A549 (cell line): Measurements from ENCODE around the gene RPS6KA2. TPM values are rescaled to one million over a fixed set of nuclear protein-coding genes. Genes with fewer than 3 reads are reported as not detected.

Experiments used
- ATAC-seq, 2 experiments: fragments of 200-7000 bp in 1 of 2; fragments of >200 bp in 1 of 2; cut with Nextera tagmentation in 1 of 2; cut with Tn5 transposase in 1 of 2; 3 replicates each; pipeline versions ENCODE4 v1.8.0 to v1.9.1; 2018 to 2020; ENCODE audit warnings: mild to moderate bottlenecking in 1 of 2, moderate library complexity in 1 of 2
- CTCF ChIA-PET: fragments of 300-600 bp; sonication (Branson Sonifier 250); formaldehyde crosslinking; extraction: SDS; loops from one replicate; lab custom pipeline; 2021; ENCODE audit warnings: antibody characterized with exemption, inconsistent platforms; lab: Yijun Ruan, JAX
- POLR2A ChIA-PET: fragments of 350-600 bp; formaldehyde crosslinking; extraction: SDS; loops from one replicate; lab custom pipeline; 2021; ENCODE audit warnings: antibody characterized with exemption, inconsistent platforms; lab: Yijun Ruan, JAX
- DNase-seq, 2 experiments: peaks; one replicate each; pipeline versions ENCODE4 v3.0.0 to v3.0.0-alpha.2; 2011 to 2016; ENCODE audit warnings: low read depth in 1 of 2, low spot score in 1 of 2
- FAIRE-seq: peaks from 2 replicates; lab custom pipeline; 2011; peaks lifted over from hg19 to GRCh38; lab: Jason Lieb, UNC
- H3K27ac ChIP-seq, 2 experiments: fragments of >200 bp; sonication (Bioruptor Twin); formaldehyde crosslinking; 3 replicates each; pipeline ENCODE4 v1.5.1; 2016 to 2017
- H3K4me1 ChIP-seq: fragments of >200 bp; sonication (Bioruptor Twin); formaldehyde crosslinking; 3 replicates; pipeline ENCODE4 v1.6.1; 2016
- H3K4me2 ChIP-seq: fragments of >200 bp; sonication (Bioruptor Twin); formaldehyde crosslinking; 3 replicates; pipeline ENCODE4 v1.6.1; 2016
- H3K4me3 ChIP-seq: fragments of >200 bp; sonication (Bioruptor Twin); formaldehyde crosslinking; 3 replicates; pipeline ENCODE4 v1.5.1; 2016
- H3K9me3 ChIP-seq: fragments of >200 bp; sonication (Bioruptor Twin); formaldehyde crosslinking; 3 replicates; pipeline ENCODE4 v1.6.1; 2016
- CBX2 ChIP-seq: fragments of 200-600 bp; sonication (generic); IDR thresholded peaks from 2 replicates; pipeline ENCODE4 v1.6.1; 2016; ENCODE audit warnings: low read depth, mild to moderate bottlenecking, borderline replicate concordance
- CBX8 ChIP-seq: fragments of 200-600 bp; sonication (generic); IDR thresholded peaks from 2 replicates; pipeline ENCODE4 v1.6.1; 2016
- CEBPB ChIP-seq, 2 experiments: fragments of >200 bp in 1 of 2; sonication (Bioruptor Twin) in 1 of 2; formaldehyde crosslinking in 1 of 2; IDR thresholded peaks; 2 replicates each; pipeline ENCODE4 v1.6.1; 2012 to 2016
- CHD2 ChIP-seq: fragments of 150-350 bp; IDR thresholded peaks from 2 replicates; pipeline ENCODE4 v1.6.1; 2014; ENCODE audit warnings: low read length; ENCODE audit not compliant: partially characterized antibody
- CHD4 ChIP-seq: fragments of 200-600 bp; sonication (generic); IDR thresholded peaks from 2 replicates; pipeline ENCODE4 v1.6.1; 2016; ENCODE audit warnings: antibody characterized with exemption, mild to moderate bottlenecking, borderline replicate concordance
- EHMT2 ChIP-seq: fragments of 200-600 bp; sonication (generic); IDR thresholded peaks from 2 replicates; pipeline ENCODE4 v1.6.1; 2016; ENCODE audit warnings: antibody characterized with exemption, low read depth, mild to moderate bottlenecking, moderate library complexity
- EP300 ChIP-seq, 2 experiments: fragments of >200 bp; sonication (Bioruptor Twin); formaldehyde crosslinking; IDR thresholded peaks; 2 replicates in 1 of 2; 3 replicates in 1 of 2; pipeline ENCODE4 v1.6.1; 2016 to 2017
- ESRRA ChIP-seq: fragments of 150-350 bp; IDR thresholded peaks from 2 replicates; pipeline ENCODE4 v1.6.1; 2014; ENCODE audit warnings: mild to moderate bottlenecking, low read length, borderline replicate concordance
- HOXA7 ChIP-seq: fragments of 250-450 bp; sonication (Bioruptor Pico); IDR thresholded peaks from 2 replicates; pipeline ENCODE4 v1.5.0; 2020; ENCODE audit warnings: mild to moderate bottlenecking, moderate library complexity
- JUNB ChIP-seq: fragments of >200 bp; sonication (Bioruptor Twin); formaldehyde crosslinking; IDR thresholded peaks from 2 replicates; pipeline ENCODE4 v1.6.1; 2016
- KDM5A ChIP-seq: fragments of 200-600 bp; sonication (generic); IDR thresholded peaks from 2 replicates; pipeline ENCODE4 v1.6.1; 2016; ENCODE audit warnings: antibody characterized with exemption, mild to moderate bottlenecking
- MAFK ChIP-seq: fragments of 450-650 bp; IDR thresholded peaks from 2 replicates; pipeline ENCODE4 v1.6.1; 2014; ENCODE audit not compliant: partially characterized antibody
- MAZ ChIP-seq: fragments of 150-350 bp; IDR thresholded peaks from 2 replicates; pipeline ENCODE4 v1.6.1; 2014; ENCODE audit warnings: antibody characterized with exemption, low read depth, low read length, borderline replicate concordance
- NFE2L2 ChIP-seq: fragments of 150-350 bp; conservative IDR thresholded peaks from 2 replicates; pipeline ENCODE4 v1.6.1; 2014; ENCODE audit warnings: low read length
- PHF8 ChIP-seq: fragments of 200-600 bp; sonication (generic); IDR thresholded peaks from 2 replicates; pipeline ENCODE4 v1.6.1; 2016; ENCODE audit warnings: low read depth, mild to moderate bottlenecking, antibody characterized with exemption, moderate library complexity, borderline replicate concordance
- POLR2A ChIP-seq: IDR thresholded peaks from 2 replicates; pipeline ENCODE4 v1.6.1; 2012; ENCODE audit warnings: mild to moderate bottlenecking, low read length
- POLR2AphosphoS2 ChIP-seq: conservative IDR thresholded peaks from 2 replicates; pipeline ENCODE4 v1.6.1; 2012; ENCODE audit warnings: low read length, improper control_type of control experiment, inconsistent platforms
- RAD21 ChIP-seq, 2 experiments: fragments of >200 bp in 1 of 2; sonication (Bioruptor Twin) in 1 of 2; formaldehyde crosslinking in 1 of 2; IDR thresholded peaks in 1 of 2; conservative IDR thresholded peaks in 1 of 2; 2 replicates in 1 of 2; 3 replicates in 1 of 2; pipeline ENCODE4 v1.6.1; 2012 to 2018; ENCODE audit warnings: inconsistent platforms in 1 of 2
- RARB ChIP-seq: fragments of 250-450 bp; sonication (Bioruptor Pico); IDR thresholded peaks from 2 replicates; pipeline ENCODE4 v1.8.0; 2021; ENCODE audit warnings: mild to moderate bottlenecking, moderate library complexity
- RNF2 ChIP-seq: fragments of 200-600 bp; sonication (generic); IDR thresholded peaks from 2 replicates; pipeline ENCODE4 v1.6.1; 2016; ENCODE audit warnings: low read depth, mild to moderate bottlenecking, antibody characterized with exemption, moderate library complexity, borderline replicate concordance
- SREBF2 ChIP-seq: fragments of 450-650 bp; IDR thresholded peaks from 2 replicates; pipeline ENCODE4 v1.6.1; 2014; ENCODE audit warnings: mild to moderate bottlenecking, moderate library complexity
- ZC3H11A ChIP-seq: fragments of 450-650 bp; IDR thresholded peaks from 2 replicates; pipeline ENCODE4 v1.6.1; 2014; ENCODE audit warnings: antibody characterized with exemption, mild to moderate bottlenecking
- ZFP36 ChIP-seq: fragments of 450-650 bp; IDR thresholded peaks from 2 replicates; pipeline ENCODE4 v1.6.1; 2014; ENCODE audit warnings: borderline replicate concordance; ENCODE audit not compliant: partially characterized antibody
- ZNF302 ChIP-seq: fragments of 250-450 bp; sonication (Bioruptor Pico); IDR thresholded peaks from 2 replicates; pipeline ENCODE4 v1.9.0; 2021; ENCODE audit warnings: inconsistent platforms, mild to moderate bottlenecking, moderate library complexity
- WGBS: methylation state at CpG from one replicate; pipeline ENCODE4 v1.1.6; 2017; ENCODE audit errors: missing lambda C conversion rate; 5-methylcytosine and 5-hydroxymethylcytosine counted together
- polyA plus RNA-seq, 4 experiments: library from polyadenylated mRNA; depleted of rRNA in 3 of 4; stranded (reverse); fragments of >200 nt; fragmentation: RNase III in 1 of 4; extraction: RNeasy Plus Mini Kit Qiagen cat#74134 plus additional on column Dnase treatment in 1 of 4; gene quantifications; 2 replicates in 3 of 4; 3 replicates in 1 of 4; pipeline ENCODE4 v1.2.3, GENCODE V29; 2011 to 2017
- TF ChIP-seq, protein P1 (sequence below): IDR thresholded peaks from 2 replicates; pipeline ENCODE4 v1.6.1; 2012
- TF ChIP-seq, protein P2 (sequence below): fragments of 250-450 bp; sonication (Bioruptor Pico); IDR thresholded peaks from 2 replicates; pipeline ENCODE4 v1.5.0; 2020; ENCODE audit warnings: low read depth, mild to moderate bottlenecking, moderate library complexity
- TF ChIP-seq, protein P3 (sequence below): IDR thresholded peaks from 2 replicates; pipeline ENCODE4 v1.6.1; 2012; ENCODE audit warnings: low read depth, borderline replicate concordance
- TF ChIP-seq, protein P4 (sequence below): fragments of 250-450 bp; sonication (Bioruptor Pico); IDR thresholded peaks from 2 replicates; pipeline ENCODE4 v1.5.0; 2021; ENCODE audit warnings: mild to moderate bottlenecking, moderate library complexity, borderline replicate concordance

RPS6KA2 gene
- polyA plus RNA-seq, 2 of the 4 experiments (the other 2 are of a cell fraction) = 0.19 TPM; not detected in 1

DNA sequence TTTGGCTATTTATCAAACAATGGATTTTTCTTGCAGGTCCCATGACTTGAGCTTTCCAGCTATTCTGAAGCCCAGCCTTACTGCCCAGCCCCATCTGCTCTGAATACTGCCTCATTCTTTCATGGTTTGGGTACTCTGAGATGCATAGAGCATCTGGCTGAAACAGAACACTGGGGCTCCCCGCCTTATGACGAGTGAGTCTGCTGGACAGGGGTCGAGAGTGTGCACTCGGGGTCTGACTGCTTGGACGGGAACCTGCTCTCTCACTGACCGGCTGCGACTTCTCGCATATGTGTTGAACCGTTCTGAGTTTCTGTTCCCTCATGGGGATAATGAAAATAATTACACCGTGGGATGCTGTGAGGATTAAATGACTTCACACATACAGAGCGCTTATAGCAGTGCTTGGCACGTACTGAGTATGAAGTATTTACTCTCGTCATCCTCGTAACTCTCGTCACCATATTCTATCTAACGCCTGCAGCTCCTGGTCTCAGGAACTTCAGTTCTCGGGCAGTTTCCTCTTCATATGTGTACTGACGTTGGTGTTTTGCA, 184.8 kb downstream of the RPS6KA2 start:
- no peak for ATAC-seq
- no peak overlapping the region for H3K27ac ChIP-seq

GRCh38 chr6:166441325-166442078, 185.5 kb downstream of the RPS6KA2 start:
- ATAC-seq = no peak
- TF ChIP-seq MAFK (no peak), ZNF302 (CRISPR knock-in tag) (no peak), SREBF2 (no peak)
- 34% methylated on average over 12 of the region's 19 CpGs for WGBS
- no peaks in the 10 kb centered on the region for H3K9me3 ChIP-seq
- no peak overlapping the region for H3K4me3 ChIP-seq
- POLR2A ChIA-PET = no interaction called here
- H3K27ac ChIP-seq = no peak overlapping the region
- no peak for DNase-seq
- no peaks in the 10 kb centered on the region for H3K4me1 ChIP-seq
- CTCF ChIA-PET = interaction anchor here (0.8 kb wide), 1 partner anchor 146 kb away, joined by 4 read pairs; no protein-coding TSS in a partner anchor
- no peak for FAIRE-seq
- no peak overlapping the region for H3K4me2 ChIP-seq

More for the DNA sequence above, 184.8 kb downstream of the RPS6KA2 start:
- no peak overlapping the region for H3K4me2 ChIP-seq
- no peaks in the 10 kb centered on the region for H3K4me1 ChIP-seq
- no peaks in the 10 kb centered on the region for H3K9me3 ChIP-seq
- WGBS = 41% methylated on average over 18 of the region's 18 CpGs
- DNase-seq = no peak
- no peak overlapping the region for H3K4me3 ChIP-seq
- TF ChIP-seq CHD2 = no peak
- TF ChIP-seq, protein P1, sequence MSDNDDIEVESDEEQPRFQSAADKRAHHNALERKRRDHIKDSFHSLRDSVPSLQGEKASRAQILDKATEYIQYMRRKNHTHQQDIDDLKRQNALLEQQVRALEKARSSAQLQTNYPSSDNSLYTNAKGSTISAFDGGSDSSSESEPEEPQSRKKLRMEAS = no peak
- TF ChIP-seq EHMT2 = no peak
- TF ChIP-seq CEBPB (IDR thresholded peaks at IDR 0.05) = no peak
- no peak for TF ChIP-seq MAZ
- TF ChIP-seq RAD21 (conservative IDR thresholded peaks at IDR 0.05 in 1 of 2, IDR thresholded peaks at IDR 0.05 in 1 of 2) = no peak
- CTCF ChIA-PET = interaction anchor here (0.8 kb wide), 1 partner anchor 146 kb away, joined by 4 read pairs; no protein-coding TSS in a partner anchor
- POLR2A ChIA-PET = no interaction called here
- no peak for FAIRE-seq

- ChIA-PET POLR2A (no interaction called here), CTCF (no interaction called here)
- H3K9me3 ChIP-seq = no peaks in the 10 kb centered on the region
- WGBS = 60% methylated on average over 15 of the region's 15 CpGs
- H3K27ac ChIP-seq = no peak overlapping the region
- ATAC-seq = no peak
- H3K4me3 ChIP-seq = no peak overlapping the region
- FAIRE-seq = no peak
- TF ChIP-seq ZC3H11A (no peak), POLR2AphosphoS2 (no peak), NFE2L2 (no peak), CHD4 (no peak), HOXA7 (no peak), KDM5A (no peak), POLR2A (no peak), ESRRA (no peak), RARB (CRISPR knock-in tag) (no peak), CBX8 (no peak), EP300 (IDR thresholded peaks at IDR 0.05) (no peak), PHF8 (no peak), CBX2 (no peak), RNF2 (no peak), JUNB (no peak), ZFP36 (no peak)
- TF ChIP-seq, protein P1 = no peak
- TF ChIP-seq, protein P2, sequence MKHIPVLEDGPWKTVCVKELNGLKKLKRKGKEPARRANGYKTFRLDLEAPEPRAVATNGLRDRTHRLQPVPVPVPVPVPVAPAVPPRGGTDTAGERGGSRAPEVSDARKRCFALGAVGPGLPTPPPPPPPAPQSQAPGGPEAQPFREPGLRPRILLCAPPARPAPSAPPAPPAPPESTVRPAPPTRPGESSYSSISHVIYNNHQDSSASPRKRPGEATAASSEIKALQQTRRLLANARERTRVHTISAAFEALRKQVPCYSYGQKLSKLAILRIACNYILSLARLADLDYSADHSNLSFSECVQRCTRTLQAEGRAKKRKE (CRISPR knock-in tag) = no peak
- TF ChIP-seq, protein P3, sequence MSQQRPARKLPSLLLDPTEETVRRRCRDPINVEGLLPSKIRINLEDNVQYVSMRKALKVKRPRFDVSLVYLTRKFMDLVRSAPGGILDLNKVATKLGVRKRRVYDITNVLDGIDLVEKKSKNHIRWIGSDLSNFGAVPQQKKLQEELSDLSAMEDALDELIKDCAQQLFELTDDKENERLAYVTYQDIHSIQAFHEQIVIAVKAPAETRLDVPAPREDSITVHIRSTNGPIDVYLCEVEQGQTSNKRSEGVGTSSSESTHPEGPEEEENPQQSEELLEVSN = no peak
- TF ChIP-seq, protein P4, sequence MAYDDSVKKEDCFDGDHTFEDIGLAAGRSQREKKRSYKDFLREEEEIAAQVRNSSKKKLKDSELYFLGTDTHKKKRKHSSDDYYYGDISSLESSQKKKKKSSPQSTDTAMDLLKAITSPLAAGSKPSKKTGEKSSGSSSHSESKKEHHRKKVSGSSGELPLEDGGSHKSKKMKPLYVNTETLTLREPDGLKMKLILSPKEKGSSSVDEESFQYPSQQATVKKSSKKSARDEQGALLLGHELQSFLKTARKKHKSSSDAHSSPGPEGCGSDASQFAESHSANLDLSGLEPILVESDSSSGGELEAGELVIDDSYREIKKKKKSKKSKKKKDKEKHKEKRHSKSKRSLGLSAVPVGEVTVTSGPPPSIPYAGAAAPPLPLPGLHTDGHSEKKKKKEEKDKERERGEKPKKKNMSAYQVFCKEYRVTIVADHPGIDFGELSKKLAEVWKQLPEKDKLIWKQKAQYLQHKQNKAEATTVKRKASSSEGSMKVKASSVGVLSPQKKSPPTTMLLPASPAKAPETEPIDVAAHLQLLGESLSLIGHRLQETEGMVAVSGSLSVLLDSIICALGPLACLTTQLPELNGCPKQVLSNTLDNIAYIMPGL (CRISPR knock-in tag) = no peak
- H3K4me1 ChIP-seq = no peaks in the 10 kb centered on the region
- H3K4me2 ChIP-seq = no peak overlapping the region
- DNase-seq = no peak
Observed at GRCh38 chr6:166440729-166441128, 186.3 kb downstream of the RPS6KA2 start.
